Neural cell (in vitro differentiated cells): ENCODE measurements around the gene SIVA1. TPM values are rescaled to one million over a fixed set of nuclear protein-coding genes. Genes with fewer than 3 reads are reported as not detected.

Source experiments
- H2AFZ ChIP-seq: fragments of 200-600, 300-800 bp; sonication (generic), shearing (Covaris generic); 2 replicates; pipeline ENCODE4 v1.6.0; 2014; ENCODE audit warnings: low read depth, mild to moderate bottlenecking, antibody characterized with exemption, low read length, moderate library complexity
- H3F3A ChIP-seq: fragments of 200-600 bp; shearing (Covaris generic); 2 replicates; pipeline ENCODE4 v1.6.1; 2016; ENCODE audit warnings: mild to moderate bottlenecking, moderate library complexity, mixed read lengths, antibody characterized with exemption, low read length; ENCODE audit not compliant: insufficient read depth, poor library complexity, severe bottlenecking
- H3K27ac ChIP-seq: fragments of 200-600, 300-800 bp; sonication (generic), shearing (Covaris generic); 2 replicates; pipeline ENCODE4 v1.5.1; 2014; ENCODE audit warnings: mild to moderate bottlenecking, low read length, moderate library complexity
- H3K27me3 ChIP-seq: fragments of 300-800, 200-600 bp; sonication (generic), shearing (Covaris generic); 2 replicates; pipeline ENCODE4 v1.6.0; 2014; ENCODE audit warnings: mild to moderate bottlenecking, low read depth, low read length, moderate library complexity; ENCODE audit not compliant: insufficient read depth
- H3K36me3 ChIP-seq: fragments of 300-800, 200-600 bp; sonication (generic), shearing (Covaris generic); 2 replicates; pipeline ENCODE4 v1.5.1; 2014; ENCODE audit warnings: mild to moderate bottlenecking, antibody characterized with exemption, low read length, moderate library complexity; ENCODE audit not compliant: insufficient read depth
- H3K4me2 ChIP-seq: fragments of 300-800, 200-600 bp; sonication (generic), shearing (Covaris generic); 2 replicates; pipeline ENCODE4 v1.6.0; 2014; ENCODE audit warnings: mild to moderate bottlenecking, low read length
- H3K4me3 ChIP-seq: fragments of 300-800, 200-600 bp; sonication (generic), shearing (Covaris generic); 2 replicates; pipeline ENCODE4 v1.5.1; 2014; ENCODE audit warnings: mild to moderate bottlenecking, low read length, moderate library complexity
- H3K79me2 ChIP-seq: fragments of 200-600 bp; shearing (Covaris generic); replicated peaks from 2 replicates; pipeline ENCODE4 v1.6.0; 2014; ENCODE audit warnings: mild to moderate bottlenecking, low read length, moderate library complexity; ENCODE audit not compliant: insufficient read depth
- H3K9ac ChIP-seq: fragments of 300-800, 200-600 bp; sonication (generic), shearing (Covaris generic); 2 replicates; pipeline ENCODE4 v1.6.1; 2016; ENCODE audit warnings: mild to moderate bottlenecking, low read length, mixed read lengths
- H3K9me2 ChIP-seq: fragments of 200-600 bp; shearing (Covaris generic); 2 replicates; pipeline ENCODE4 v1.6.1; 2016; ENCODE audit warnings: mild to moderate bottlenecking, low read length, mixed read lengths; ENCODE audit not compliant: insufficient read depth
- H3K9me3 ChIP-seq: fragments of 200-600, 300-800 bp; sonication (generic), shearing (Covaris generic); 2 replicates; pipeline ENCODE4 v1.6.1; 2016; ENCODE audit warnings: mild to moderate bottlenecking, mixed run types, low read length, moderate library complexity, mixed read lengths
- H4K20me1 ChIP-seq: fragments of 200-600 bp; shearing (Covaris generic); 2 replicates; pipeline ENCODE4 v1.6.1; 2016; ENCODE audit warnings: mild to moderate bottlenecking, mixed run types; ENCODE audit not compliant: insufficient read depth
- CTCF ChIP-seq: fragments of 450-650 bp; IDR thresholded peaks from 2 replicates; pipeline ENCODE4 v1.5.1; 2014; ENCODE audit warnings: antibody characterized with exemption, mild to moderate bottlenecking, moderate library complexity; ENCODE audit not compliant: poor library complexity, severe bottlenecking
- EP300 ChIP-seq: fragments of 450-650 bp; conservative IDR thresholded peaks from 2 replicates; pipeline ENCODE4 v1.6.1; 2014; ENCODE audit warnings: antibody characterized with exemption, mild to moderate bottlenecking, moderate library complexity; ENCODE audit not compliant: poor library complexity, severe bottlenecking
- EZH2 ChIP-seq: fragments of 200-600, 300-800 bp; shearing (Covaris generic), sonication (generic); IDR thresholded peaks from 2 replicates; pipeline ENCODE4 v1.6.1; 2014; ENCODE audit warnings: antibody characterized with exemption, low read length, borderline replicate concordance, mild to moderate bottlenecking; ENCODE audit not compliant: insufficient read depth, poor library complexity, severe bottlenecking
- MXI1 ChIP-seq: fragments of 450-650 bp; conservative IDR thresholded peaks from 2 replicates; pipeline ENCODE4 v1.6.1; 2014; ENCODE audit warnings: antibody characterized with exemption, mild to moderate bottlenecking; ENCODE audit not compliant: poor library complexity, severe bottlenecking
- POLR2AphosphoS5 ChIP-seq: IDR thresholded peaks from 2 replicates; pipeline ENCODE4 v1.6.1; 2012
- RAD21 ChIP-seq: fragments of 450-650 bp; conservative IDR thresholded peaks from 2 replicates; pipeline ENCODE4 v1.6.1; 2014; ENCODE audit warnings: antibody characterized with exemption, mild to moderate bottlenecking, moderate library complexity
- REST ChIP-seq: IDR thresholded peaks from 2 replicates; pipeline ENCODE4 v1.6.1; 2012; ENCODE audit warnings: borderline replicate concordance
- SMC3 ChIP-seq: fragments of 450-650 bp; conservative IDR thresholded peaks from 2 replicates; pipeline ENCODE4 v1.6.1; 2014; ENCODE audit warnings: antibody characterized with exemption, mild to moderate bottlenecking, moderate library complexity; ENCODE audit not compliant: poor library complexity
- TAF1 ChIP-seq: IDR thresholded peaks from 2 replicates; pipeline ENCODE4 v1.6.1; 2012; ENCODE audit warnings: low read depth
- polyA plus RNA-seq: library from polyadenylated mRNA; depleted of rRNA; stranded (reverse); fragments of >200 nt; gene quantifications from 2 replicates; pipeline ENCODE4 v1.2.3, GENCODE V29; 2014

SIVA1 gene
- polyA plus RNA-seq, 1 donor from 2014 or later: 180 TPM

- H3K4me2 ChIP-seq: no peak overlapping the region
- no peaks in the 10 kb centered on the region for H3F3A ChIP-seq
- no peaks in the 10 kb centered on the region for H3K36me3 ChIP-seq
- H3K27ac ChIP-seq: no peak overlapping the region
- H3K79me2 ChIP-seq: no peaks in the 10 kb centered on the region
- H3K9ac ChIP-seq: no peak overlapping the region
- H3K4me3 ChIP-seq: no peak overlapping the region
- H3K9me3 ChIP-seq: no peaks in the 10 kb centered on the region
- H3K27me3 ChIP-seq: no peaks in the 10 kb centered on the region
- no peak overlapping the region for H2AFZ ChIP-seq
- H3K9me2 ChIP-seq: no peaks in the 10 kb centered on the region
- TF ChIP-seq EP300 (no peak), REST (no peak), RAD21 (no peak), SMC3 (no peak), POLR2AphosphoS5 (no peak), EZH2 (no peak), MXI1 (no peak), CTCF (no peak), TAF1 (no peak)
- H4K20me1 ChIP-seq: no peaks in the 10 kb centered on the region
Observed at GRCh38 chr14:104715416-104715815, 37.5 kb upstream of the SIVA1 start.

GRCh38 chr14:104715871-104716270 is 37.1 kb upstream of the SIVA1 start:
- TF ChIP-seq CTCF (no peak), POLR2AphosphoS5 (no peak), SMC3 (no peak), EZH2 (no peak), RAD21 (no peak), EP300 (no peak), TAF1 (no peak), MXI1 (no peak)
- no peak overlapping the region for H3K27ac ChIP-seq

More at GRCh38 chr14:104715871-104716270, 37.1 kb upstream of the SIVA1 start:
- Histone ChIP-seq H3K36me3 (no peaks in the 10 kb centered on the region), H4K20me1 (no peaks in the 10 kb centered on the region), H3K9me3 (no peaks in the 10 kb centered on the region), H3K9ac (no peak overlapping the region), H3K9me2 (no peaks in the 10 kb centered on the region), H3F3A (no peaks in the 10 kb centered on the region), H2AFZ (no peak overlapping the region), H3K79me2 (no peaks in the 10 kb centered on the region), H3K27me3 (no peaks in the 10 kb centered on the region), H3K4me2 (no peak overlapping the region), H3K4me3 (no peak overlapping the region)
